GM12878 (cell line): Measurements from ENCODE around the gene SOCS1.

Experiments used
- EZH2 ChIP-seq: IDR thresholded peaks from 2 replicates; pipeline ENCODE4 v1.6.1; 2012; ENCODE audit warnings: low read depth, mild to moderate bottlenecking, control low read depth, inconsistent platforms, low read length, borderline replicate concordance; ENCODE audit not compliant: control insufficient read depth
- HDAC2 ChIP-seq: fragments of 200-600 bp; sonication (generic); IDR thresholded peaks from 2 replicates; pipeline ENCODE4 v1.6.1; 2017
- TF ChIP-seq, protein P1 (sequence below), 3 experiments: IDR thresholded peaks in 2 of 3; conservative IDR thresholded peaks in 1 of 3; 2 replicates each; pipeline ENCODE4 v1.5.1; 2011; ENCODE audit warnings: low read depth in 3 of 3, low read length in 3 of 3, mild to moderate bottlenecking in 3 of 3, control low read depth in 2 of 3, moderate library complexity in 2 of 3, inconsistent platforms in 1 of 3, mixed read lengths in 1 of 3; ENCODE audit not compliant: control insufficient read depth in 2 of 3, insufficient read depth in 1 of 3; ENCODE audit errors: extremely low read depth in 1 of 3
- TF ChIP-seq, protein P2 (sequence below): fragments of 450-650 bp; IDR thresholded peaks from 2 replicates; pipeline ENCODE4 v1.6.1; 2017; ENCODE audit warnings: mild to moderate bottlenecking
- TF ChIP-seq, protein P3 (sequence below): IDR thresholded peaks from 2 replicates; pipeline ENCODE4 v1.6.1; 2011; ENCODE audit warnings: low read depth, low read length, improper control_type of control experiment, borderline replicate concordance

DNA sequence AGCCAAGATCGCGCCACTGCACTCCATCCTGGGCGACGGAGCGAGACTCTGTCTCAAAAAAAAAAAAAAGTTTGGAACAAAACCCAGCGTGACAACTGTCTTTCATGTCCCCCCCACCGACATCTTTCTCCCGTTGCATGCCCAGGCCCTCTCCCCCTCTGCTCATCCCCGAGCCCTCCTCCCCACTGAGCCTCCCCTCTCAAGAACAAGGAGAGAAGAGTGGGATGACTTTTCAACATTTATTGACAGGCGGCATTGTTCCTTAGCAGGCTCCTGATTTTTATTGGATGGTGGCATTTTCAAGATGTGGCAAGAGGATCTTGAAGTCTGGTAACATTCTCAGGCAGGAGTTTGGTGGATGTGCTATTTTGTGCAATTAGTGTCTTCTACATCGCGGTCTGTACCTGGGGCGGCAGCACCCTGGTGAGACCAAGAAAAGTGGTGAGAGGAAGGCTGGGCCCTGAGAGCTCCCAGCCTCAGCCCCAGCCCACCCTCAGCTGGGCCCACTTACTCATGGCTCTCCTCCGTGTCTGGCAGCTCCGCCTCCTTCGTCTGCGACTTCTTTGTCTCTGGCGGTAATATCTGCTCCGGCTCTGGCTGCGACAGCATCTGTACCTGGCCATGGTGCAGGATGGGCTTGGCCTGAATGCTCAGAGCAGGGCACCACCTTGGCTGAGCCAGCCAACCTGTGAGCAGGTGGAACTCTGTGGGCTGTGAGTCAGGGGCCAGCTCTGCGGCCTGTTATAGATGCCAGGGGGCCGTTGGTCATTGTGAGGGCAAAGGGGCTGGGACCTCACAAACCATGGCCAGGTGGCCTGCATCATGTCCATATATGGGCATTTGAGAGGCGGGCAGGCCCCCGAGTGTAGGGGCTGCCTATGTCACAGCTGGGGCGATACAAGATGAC, 24.9 kb upstream of the SOCS1 start, which contains the start of gene PRM1:
- TF ChIP-seq, protein P1, sequence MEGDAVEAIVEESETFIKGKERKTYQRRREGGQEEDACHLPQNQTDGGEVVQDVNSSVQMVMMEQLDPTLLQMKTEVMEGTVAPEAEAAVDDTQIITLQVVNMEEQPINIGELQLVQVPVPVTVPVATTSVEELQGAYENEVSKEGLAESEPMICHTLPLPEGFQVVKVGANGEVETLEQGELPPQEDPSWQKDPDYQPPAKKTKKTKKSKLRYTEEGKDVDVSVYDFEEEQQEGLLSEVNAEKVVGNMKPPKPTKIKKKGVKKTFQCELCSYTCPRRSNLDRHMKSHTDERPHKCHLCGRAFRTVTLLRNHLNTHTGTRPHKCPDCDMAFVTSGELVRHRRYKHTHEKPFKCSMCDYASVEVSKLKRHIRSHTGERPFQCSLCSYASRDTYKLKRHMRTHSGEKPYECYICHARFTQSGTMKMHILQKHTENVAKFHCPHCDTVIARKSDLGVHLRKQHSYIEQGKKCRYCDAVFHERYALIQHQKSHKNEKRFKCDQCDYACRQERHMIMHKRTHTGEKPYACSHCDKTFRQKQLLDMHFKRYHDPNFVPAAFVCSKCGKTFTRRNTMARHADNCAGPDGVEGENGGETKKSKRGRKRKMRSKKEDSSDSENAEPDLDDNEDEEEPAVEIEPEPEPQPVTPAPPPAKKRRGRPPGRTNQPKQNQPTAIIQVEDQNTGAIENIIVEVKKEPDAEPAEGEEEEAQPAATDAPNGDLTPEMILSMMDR (IDR thresholded peaks at IDR 0.05 in 2 of 3, conservative IDR thresholded peaks at IDR 0.05 in 1 of 3; ENCODE audit: control insufficient read depth in 2 of 3, extremely low read depth in 1 of 3, insufficient read depth in 1 of 3, low read depth in 3 of 3, low read length in 3 of 3): no peak
- TF ChIP-seq, protein P2, sequence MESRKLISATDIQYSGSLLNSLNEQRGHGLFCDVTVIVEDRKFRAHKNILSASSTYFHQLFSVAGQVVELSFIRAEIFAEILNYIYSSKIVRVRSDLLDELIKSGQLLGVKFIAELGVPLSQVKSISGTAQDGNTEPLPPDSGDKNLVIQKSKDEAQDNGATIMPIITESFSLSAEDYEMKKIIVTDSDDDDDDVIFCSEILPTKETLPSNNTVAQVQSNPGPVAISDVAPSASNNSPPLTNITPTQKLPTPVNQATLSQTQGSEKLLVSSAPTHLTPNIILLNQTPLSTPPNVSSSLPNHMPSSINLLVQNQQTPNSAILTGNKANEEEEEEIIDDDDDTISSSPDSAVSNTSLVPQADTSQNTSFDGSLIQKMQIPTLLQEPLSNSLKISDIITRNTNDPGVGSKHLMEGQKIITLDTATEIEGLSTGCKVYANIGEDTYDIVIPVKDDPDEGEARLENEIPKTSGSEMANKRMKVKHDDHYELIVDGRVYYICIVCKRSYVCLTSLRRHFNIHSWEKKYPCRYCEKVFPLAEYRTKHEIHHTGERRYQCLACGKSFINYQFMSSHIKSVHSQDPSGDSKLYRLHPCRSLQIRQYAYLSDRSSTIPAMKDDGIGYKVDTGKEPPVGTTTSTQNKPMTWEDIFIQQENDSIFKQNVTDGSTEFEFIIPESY: no peak
- TF ChIP-seq EZH2: no peak
- TF ChIP-seq, protein P3, sequence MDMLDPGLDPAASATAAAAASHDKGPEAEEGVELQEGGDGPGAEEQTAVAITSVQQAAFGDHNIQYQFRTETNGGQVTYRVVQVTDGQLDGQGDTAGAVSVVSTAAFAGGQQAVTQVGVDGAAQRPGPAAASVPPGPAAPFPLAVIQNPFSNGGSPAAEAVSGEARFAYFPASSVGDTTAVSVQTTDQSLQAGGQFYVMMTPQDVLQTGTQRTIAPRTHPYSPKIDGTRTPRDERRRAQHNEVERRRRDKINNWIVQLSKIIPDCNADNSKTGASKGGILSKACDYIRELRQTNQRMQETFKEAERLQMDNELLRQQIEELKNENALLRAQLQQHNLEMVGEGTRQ: no peak
- TF ChIP-seq HDAC2: no peak
